Trophoblast cell (in vitro differentiated cells and primary cell): ENCODE data around the gene EFS.

ENCODE experiments used
- DNase-seq, 2 donors: peaks; one replicate each; pipeline ENCODE4 v3.0.0-alpha.2; 2016
- H2AFZ ChIP-seq: 2 replicates; pipeline ENCODE4 v1.6.1; 2013; ENCODE audit warnings: low read length, moderate library complexity, mild to moderate bottlenecking; ENCODE audit not compliant: insufficient read depth, poor library complexity
- H2AK5ac ChIP-seq: 2 replicates; pipeline ENCODE4 v1.6.1; 2013; ENCODE audit warnings: mild to moderate bottlenecking, low read length
- H2BK120ac ChIP-seq: 2 replicates; pipeline ENCODE4 v1.6.1; 2013; ENCODE audit warnings: low read length, mild to moderate bottlenecking, moderate library complexity; ENCODE audit not compliant: insufficient read depth, poor library complexity
- H2BK12ac ChIP-seq: 2 replicates; pipeline ENCODE4 v1.6.1; 2013; ENCODE audit warnings: mild to moderate bottlenecking, low read length, moderate library complexity
- H2BK5ac ChIP-seq: 2 replicates; pipeline ENCODE4 v1.6.1; 2013; ENCODE audit warnings: low read length, low read depth, moderate library complexity, mild to moderate bottlenecking; ENCODE audit not compliant: poor library complexity
- H3K14ac ChIP-seq: 2 replicates; pipeline ENCODE4 v1.6.1; 2013; ENCODE audit warnings: mild to moderate bottlenecking, low read length
- H3K18ac ChIP-seq: 2 replicates; pipeline ENCODE4 v1.6.1; 2013; ENCODE audit warnings: mild to moderate bottlenecking, low read length
- H3K23ac ChIP-seq: 2 replicates; pipeline ENCODE4 v1.6.1; 2013; ENCODE audit warnings: low read length
- H3K27ac ChIP-seq: 2 replicates; pipeline ENCODE4 v1.5.1; 2013; ENCODE audit warnings: low read depth, mild to moderate bottlenecking, inconsistent platforms, low read length, moderate library complexity
- H3K27me3 ChIP-seq: 2 replicates; pipeline ENCODE4 v1.6.1; 2013; ENCODE audit warnings: inconsistent platforms, mild to moderate bottlenecking, low read length, moderate library complexity; ENCODE audit not compliant: insufficient read depth
- H3K36me3 ChIP-seq, 2 experiments: 1 replicate in 1 of 2; 2 replicates in 1 of 2; pipeline ENCODE4 v1.6.1; 2013; ENCODE audit warnings: low read length in 2 of 2, mild to moderate bottlenecking in 2 of 2, moderate library complexity in 1 of 2; ENCODE audit not compliant: insufficient read depth in 2 of 2, control insufficient read depth in 1 of 2
- H3K4ac ChIP-seq: 2 replicates; pipeline ENCODE4 v1.6.1; 2013; ENCODE audit warnings: low read depth, mild to moderate bottlenecking, low read length, moderate library complexity
- H3K4me1 ChIP-seq, 2 experiments: 1 replicate in 1 of 2; 2 replicates in 1 of 2; pipeline ENCODE4 v1.6.1; 2013; ENCODE audit warnings: low read length in 2 of 2, mild to moderate bottlenecking in 2 of 2, moderate library complexity in 1 of 2; ENCODE audit not compliant: insufficient read depth in 2 of 2, control insufficient read depth in 1 of 2
- H3K4me2 ChIP-seq: 2 replicates; pipeline ENCODE4 v1.6.1; 2013; ENCODE audit warnings: inconsistent platforms, mild to moderate bottlenecking, low read length, moderate library complexity
- H3K4me3 ChIP-seq: 2 replicates; pipeline ENCODE4 v1.5.1; 2013; ENCODE audit warnings: mild to moderate bottlenecking, low read depth, low read length, inconsistent platforms
- H3K79me1 ChIP-seq: one replicate; pipeline ENCODE4 v1.6.1; 2013; ENCODE audit warnings: low read length
- H3K79me2 ChIP-seq: 2 replicates; pipeline ENCODE4 v1.6.1; 2013; ENCODE audit warnings: low read length, mild to moderate bottlenecking; ENCODE audit not compliant: control insufficient read depth, insufficient read depth, poor library complexity
- H3K9ac ChIP-seq: 2 replicates; pipeline ENCODE4 v1.6.1; 2013; ENCODE audit warnings: mild to moderate bottlenecking, low read length
- H3K9me3 ChIP-seq: 2 replicates; pipeline ENCODE4 v1.6.1; 2013; ENCODE audit warnings: low read depth, mild to moderate bottlenecking, control low read depth, inconsistent platforms, low read length; ENCODE audit not compliant: insufficient read depth
- H4K12ac ChIP-seq: 2 replicates; pipeline ENCODE4 v1.6.1; 2013; ENCODE audit warnings: low read depth, mild to moderate bottlenecking, low read length, moderate library complexity
- H4K8ac ChIP-seq: 2 replicates; pipeline ENCODE4 v1.6.1; 2013; ENCODE audit warnings: low read depth, mild to moderate bottlenecking, low read length, moderate library complexity
- H4K91ac ChIP-seq: one replicate; pipeline ENCODE4 v1.6.1; 2013; ENCODE audit warnings: low read depth, mild to moderate bottlenecking, low read length, moderate library complexity
- WGBS: extraction: QIAGEN DNeasy Blood & Tissue Kit; methylation state at CpG from one replicate; pipeline ENCODE4 v1.1.7; 2013; ENCODE audit warnings: missing lambda C conversion rate; ENCODE audit not compliant: insufficient read length, insufficient coverage; ENCODE audit errors: extremely low coverage; 5-methylcytosine and 5-hydroxymethylcytosine counted together

The EFS gene

GRCh38 chr14:23377573-23378563 lies 12.9 kb upstream of the EFS start:
- Histone ChIP-seq H2AK5ac (no peak overlapping the region), H3K23ac (no peak overlapping the region), H4K8ac (no peak overlapping the region), H3K14ac (no peak overlapping the region), H3K9ac (no peak overlapping the region), H4K91ac (no peak overlapping the region), H2BK120ac (no peak overlapping the region), H3K4me3 (no peak overlapping the region), H2BK12ac (no peak overlapping the region), H3K18ac (no peak overlapping the region), H3K27me3 (no peaks in the 10 kb centered on the region), H3K79me2 (no peaks in the 10 kb centered on the region), H3K4me1 (no peaks in the 10 kb centered on the region), H4K12ac (no peak overlapping the region), H3K79me1 (no peaks in the 10 kb centered on the region), H2BK5ac (no peak overlapping the region), H3K27ac (no peak overlapping the region), H2AFZ (no peak overlapping the region), H3K4ac (no peak overlapping the region), H3K4me2 (no peak overlapping the region), H3K9me3 (peaks cover 2% of the 10 kb centered on the region), H3K36me3 (no peaks in the 10 kb centered on the region)
- no CpG with 5 or more reads among the region's 14 CpGs for WGBS
- no peak for DNase-seq

- no peak for DNase-seq
- no peak overlapping the region for H4K12ac ChIP-seq
- H3K18ac ChIP-seq: no peak overlapping the region
- H3K9ac ChIP-seq: no peak overlapping the region
- no peak overlapping the region for H3K23ac ChIP-seq
- H3K4ac ChIP-seq: no peak overlapping the region
- H3K9me3 ChIP-seq: peaks cover 2% of the 10 kb centered on the region
- no peak overlapping the region for H4K8ac ChIP-seq
- no peak overlapping the region for H2BK120ac ChIP-seq
- H3K27ac ChIP-seq: no peak overlapping the region
- no peak overlapping the region for H4K91ac ChIP-seq
- no peaks in the 10 kb centered on the region for H3K27me3 ChIP-seq
- H2BK12ac ChIP-seq: no peak overlapping the region
- H3K4me2 ChIP-seq: no peak overlapping the region
- no peak overlapping the region for H2AFZ ChIP-seq
- H2AK5ac ChIP-seq: no peak overlapping the region
- H3K4me1 ChIP-seq: no peaks in the 10 kb centered on the region
- no peak overlapping the region for H2BK5ac ChIP-seq
- WGBS: no CpG with 5 or more reads among the region's 11 CpGs
- H3K79me2 ChIP-seq: no peaks in the 10 kb centered on the region
- no peak overlapping the region for H3K4me3 ChIP-seq
- H3K36me3 ChIP-seq: no peaks in the 10 kb centered on the region
- no peak overlapping the region for H3K14ac ChIP-seq
- H3K79me1 ChIP-seq: no peaks in the 10 kb centered on the region
These were observed 12.2 kb upstream of the EFS start for GRCh38 chr14:23377198-23377550.

GRCh38 chr14:23376482-23377197 lies 11.7 kb upstream of the EFS start, which contains the start of gene CMTM5:
Gene CMTM5 (plus strand): TSS chr14:23377046. CDS start chr14:23377252, 206 bp downstream.
- H3K9ac ChIP-seq: no peak within 1 kb of the TSS
- WGBS: no CpG with 5 or more reads among the region's 13 CpGs

GRCh38 chr14:23375527-23376251 lies 10.7 kb upstream of the EFS start:
- Histone ChIP-seq H3K18ac (no peak overlapping the region), H3K14ac (no peak overlapping the region), H2BK120ac (no peak overlapping the region), H3K79me2 (no peaks in the 10 kb centered on the region), H3K36me3 (no peaks in the 10 kb centered on the region), H4K12ac (no peak overlapping the region), H3K9me3 (peaks cover 4% of the 10 kb centered on the region), H2AK5ac (no peak overlapping the region), H2BK12ac (no peak overlapping the region), H4K91ac (no peak overlapping the region), H3K4me3 (no peak overlapping the region), H3K27ac (no peak overlapping the region), H3K4me1 (no peaks in the 10 kb centered on the region), H2AFZ (no peak overlapping the region), H3K79me1 (no peaks in the 10 kb centered on the region), H3K23ac (no peak overlapping the region), H3K27me3 (no peaks in the 10 kb centered on the region), H4K8ac (no peak overlapping the region), H2BK5ac (no peak overlapping the region), H3K4me2 (no peak overlapping the region), H3K4ac (no peak overlapping the region), H3K9ac (no peak overlapping the region)
- DNase-seq: no peak
- no CpG with 5 or more reads among the region's 21 CpGs for WGBS

More at GRCh38 chr14:23376482-23377197, 11.7 kb upstream of the EFS start, which contains the start of gene CMTM5:
- H2BK12ac ChIP-seq: no peak within 1 kb of the TSS
- no peak within 1 kb of the TSS for H3K27ac ChIP-seq
- no peak within 1 kb of the TSS for H4K8ac ChIP-seq
- H2AK5ac ChIP-seq: no peak within 1 kb of the TSS
- no peak within 1 kb of the TSS for H3K4me2 ChIP-seq
- no peak within 1 kb of the TSS for H3K14ac ChIP-seq
- peaks cover 2% of the 10 kb centered on the region for H3K9me3 ChIP-seq
- H2BK120ac ChIP-seq: no peak within 1 kb of the TSS
- no peaks in the 10 kb centered on the region for H3K79me2 ChIP-seq
- H3K36me3 ChIP-seq: no peaks in the 10 kb centered on the region
- no peak within 1 kb of the TSS for H3K4ac ChIP-seq
- no peak within 1 kb of the TSS for H3K18ac ChIP-seq
- no peaks in the 10 kb centered on the region for H3K4me1 ChIP-seq
- H3K27me3 ChIP-seq: no peaks in the 10 kb centered on the region
- H2BK5ac ChIP-seq: no peak within 1 kb of the TSS
- no peaks in the 10 kb centered on the region for H3K79me1 ChIP-seq
- H3K23ac ChIP-seq: no peak within 1 kb of the TSS
- DNase-seq: no peak
- H4K12ac ChIP-seq: no peak within 1 kb of the TSS
- H3K4me3 ChIP-seq: no peak within 1 kb of the TSS
- H4K91ac ChIP-seq: no peak within 1 kb of the TSS
- no peak within 1 kb of the TSS for H2AFZ ChIP-seq
